BE2C (cell line): ENCODE data around the gene PBRM1.

Experiments
- DNase-seq: peaks from one replicate; pipeline ENCODE4 v3.0.0-alpha.2; 2020
- H3K27me3 ChIP-seq: fragments of 250-450 bp; sonication (Bioruptor Pico); 2 replicates; pipeline ENCODE4 v1.5.1; 2020; ENCODE audit warnings: mild to moderate bottlenecking
- H3K36me3 ChIP-seq: fragments of 250-450 bp; sonication (Bioruptor Pico); 2 replicates; pipeline ENCODE4 v1.5.1; 2020; ENCODE audit warnings: mild to moderate bottlenecking
- H3K4me1 ChIP-seq: fragments of 250-450 bp; sonication (Bioruptor Pico); 2 replicates; pipeline ENCODE4 v1.5.1; 2020
- H3K4me3 ChIP-seq: 2 replicates; pipeline ENCODE4 v1.5.1; 2011; ENCODE audit warnings: low read depth, low read length
- H3K9me3 ChIP-seq: fragments of 250-450 bp; sonication (Bioruptor Pico); 2 replicates; pipeline ENCODE4 v1.5.1; 2020
- TF ChIP-seq, protein P1 (sequence below): IDR thresholded peaks from 2 replicates; pipeline ENCODE4 v1.5.1; 2012; ENCODE audit warnings: mild to moderate bottlenecking, low read depth, low read length

The PBRM1 gene

DNA sequence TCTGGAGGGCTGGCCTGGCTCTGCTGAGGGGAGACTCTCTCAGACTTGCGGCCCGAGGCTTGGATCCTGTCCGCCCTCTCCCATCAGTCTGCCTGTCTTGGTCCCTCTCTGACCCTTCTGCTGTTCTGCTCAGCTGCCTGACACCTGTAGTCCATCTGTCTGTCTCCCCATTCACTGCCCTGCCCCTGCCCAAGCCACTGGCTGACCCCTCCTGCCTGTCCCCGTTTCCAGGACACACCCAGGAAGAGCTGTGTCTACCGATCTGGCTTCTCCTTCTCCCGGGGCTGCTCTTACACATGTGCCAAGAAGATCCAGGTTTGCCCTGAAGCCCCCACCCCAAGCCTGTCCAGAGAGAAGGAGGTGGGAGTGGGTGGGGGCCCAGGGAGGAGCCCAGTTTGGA lies 170.5 kb downstream of the PBRM1 start:
- no peak overlapping the region for H3K4me3 ChIP-seq
- no peaks in the 10 kb centered on the region for H3K36me3 ChIP-seq
- TF ChIP-seq, protein P1, sequence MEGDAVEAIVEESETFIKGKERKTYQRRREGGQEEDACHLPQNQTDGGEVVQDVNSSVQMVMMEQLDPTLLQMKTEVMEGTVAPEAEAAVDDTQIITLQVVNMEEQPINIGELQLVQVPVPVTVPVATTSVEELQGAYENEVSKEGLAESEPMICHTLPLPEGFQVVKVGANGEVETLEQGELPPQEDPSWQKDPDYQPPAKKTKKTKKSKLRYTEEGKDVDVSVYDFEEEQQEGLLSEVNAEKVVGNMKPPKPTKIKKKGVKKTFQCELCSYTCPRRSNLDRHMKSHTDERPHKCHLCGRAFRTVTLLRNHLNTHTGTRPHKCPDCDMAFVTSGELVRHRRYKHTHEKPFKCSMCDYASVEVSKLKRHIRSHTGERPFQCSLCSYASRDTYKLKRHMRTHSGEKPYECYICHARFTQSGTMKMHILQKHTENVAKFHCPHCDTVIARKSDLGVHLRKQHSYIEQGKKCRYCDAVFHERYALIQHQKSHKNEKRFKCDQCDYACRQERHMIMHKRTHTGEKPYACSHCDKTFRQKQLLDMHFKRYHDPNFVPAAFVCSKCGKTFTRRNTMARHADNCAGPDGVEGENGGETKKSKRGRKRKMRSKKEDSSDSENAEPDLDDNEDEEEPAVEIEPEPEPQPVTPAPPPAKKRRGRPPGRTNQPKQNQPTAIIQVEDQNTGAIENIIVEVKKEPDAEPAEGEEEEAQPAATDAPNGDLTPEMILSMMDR, result no peak
- H3K4me1 ChIP-seq, result peaks cover 4% of the 10 kb centered on the region; the same call in 1 of the 2 replicates
- DNase-seq, result no peak
- H3K9me3 ChIP-seq, result no peaks in the 10 kb centered on the region
- no peaks in the 10 kb centered on the region for H3K27me3 ChIP-seq

DNA sequence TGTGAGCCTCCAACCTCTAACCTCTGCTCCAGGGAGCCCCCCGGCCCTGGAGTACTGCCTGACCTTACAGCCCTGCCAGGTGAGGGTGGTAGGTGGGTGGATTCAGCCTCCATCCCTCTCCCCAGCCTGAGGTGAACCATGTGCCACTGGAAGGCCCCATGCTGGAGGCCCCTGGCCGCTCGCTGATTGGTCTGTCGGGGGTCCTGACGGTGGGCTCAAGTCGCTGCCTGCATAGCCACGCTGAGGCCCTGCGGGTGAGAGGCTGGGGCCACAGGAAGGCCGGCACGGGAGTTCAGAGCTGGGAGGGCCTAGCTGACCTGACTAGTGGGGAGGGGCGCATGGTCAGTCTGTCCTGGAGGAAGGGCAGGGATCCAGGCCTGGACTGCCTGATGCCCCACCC lies 171.1 kb downstream of the PBRM1 start:
- Histone ChIP-seq H3K4me3 (no peak overlapping the region), H3K27me3 (no peaks in the 10 kb centered on the region), H3K36me3 (no peaks in the 10 kb centered on the region), H3K9me3 (no peaks in the 10 kb centered on the region), H3K4me1 (peaks cover 4% of the 10 kb centered on the region; the same call in 1 of the 2 replicates)
- DNase-seq, result no peak
- TF ChIP-seq, protein P1, result no peak

DNA sequence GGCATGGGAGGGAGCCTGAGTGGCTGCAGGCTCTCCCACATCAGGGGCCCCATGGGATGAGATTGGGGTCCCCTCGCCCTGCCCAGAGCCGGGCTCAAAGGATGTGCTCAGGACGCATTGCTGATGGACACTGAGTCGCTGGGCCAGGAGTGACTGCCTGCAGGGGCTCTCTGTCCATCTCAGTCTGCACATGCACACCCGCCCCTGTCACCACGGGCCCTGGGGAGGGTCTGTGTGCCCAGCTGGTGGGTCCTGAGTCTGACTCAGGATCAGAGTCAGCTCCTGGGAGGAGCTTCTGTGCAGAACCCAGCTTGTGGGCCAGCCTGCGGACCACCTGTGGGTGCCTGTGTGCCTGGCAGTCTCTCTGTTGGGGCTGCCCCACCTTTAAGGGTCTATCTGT lies 172.4 kb downstream of the PBRM1 start:
- TF ChIP-seq, protein P1, result no peak
- H3K9me3 ChIP-seq, result no peaks in the 10 kb centered on the region
- no peak overlapping the region for H3K4me3 ChIP-seq
- DNase-seq, result no peak
- no peaks in the 10 kb centered on the region for H3K36me3 ChIP-seq
- peaks cover 1% of the 10 kb centered on the region; the same call in 1 of the 2 replicates for H3K4me1 ChIP-seq
- no peaks in the 10 kb centered on the region for H3K27me3 ChIP-seq

DNA sequence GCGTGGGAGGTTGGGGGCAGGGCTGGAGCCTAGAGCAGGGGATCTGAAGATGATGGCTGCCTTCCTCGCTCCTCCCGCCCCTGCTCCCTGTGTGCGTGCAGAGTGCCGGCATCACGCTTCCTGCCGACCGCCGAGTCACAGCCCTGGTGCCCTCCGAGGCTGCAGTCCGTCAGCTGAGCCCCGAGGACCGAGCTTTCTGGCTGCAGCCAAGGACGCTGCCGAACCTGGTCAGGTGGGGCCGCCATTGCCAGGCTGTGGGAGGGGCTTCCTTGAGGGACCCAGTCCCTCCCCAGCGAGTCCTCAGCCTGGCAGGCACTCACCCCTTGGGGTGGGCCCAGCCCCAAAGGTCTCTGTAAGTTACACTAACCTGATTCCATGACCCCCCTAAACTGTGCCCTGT lies 173.0 kb downstream of the PBRM1 start:
- TF ChIP-seq, protein P1, result no peak
- Histone ChIP-seq H3K4me3 (no peak overlapping the region), H3K27me3 (no peaks in the 10 kb centered on the region), H3K36me3 (no peaks in the 10 kb centered on the region), H3K4me1 (no peaks in the 10 kb centered on the region), H3K9me3 (no peaks in the 10 kb centered on the region)
- no peak for DNase-seq

- no peaks in the 10 kb centered on the region for H3K4me1 ChIP-seq
- no peak overlapping the region for H3K4me3 ChIP-seq
- H3K36me3 ChIP-seq, result no peaks in the 10 kb centered on the region
- DNase-seq, result no peak
- TF ChIP-seq, protein P1, result no peak
- no peaks in the 10 kb centered on the region for H3K27me3 ChIP-seq
- no peaks in the 10 kb centered on the region for H3K9me3 ChIP-seq
Observed at GRCh38 chr3:52512105-52512504, 173.6 kb downstream of the PBRM1 start.

GRCh38 chr3:52511509-52511908 lies 174.2 kb downstream of the PBRM1 start:
- TF ChIP-seq, protein P1, result no peak
- no peaks in the 10 kb centered on the region for H3K36me3 ChIP-seq
- H3K4me1 ChIP-seq, result no peaks in the 10 kb centered on the region
- H3K9me3 ChIP-seq, result no peaks in the 10 kb centered on the region
- H3K4me3 ChIP-seq, result no peak overlapping the region
- no peak for DNase-seq
- no peaks in the 10 kb centered on the region for H3K27me3 ChIP-seq
